ENCODE measurements around the gene ISM1.

ISM1 gene

GRCh38 chr20:13256606-13257005 is 35.5 kb downstream of the ISM1 start:
- DNase-seq (ENCODE audit: low spot score), result no peak

GRCh38 chr20:13259921-13260320 is 38.8 kb downstream of the ISM1 start:
- DNase-seq (ENCODE audit: low spot score), result peak; percentile 22

GRCh38 chr20:13260650-13261279 is 39.7 kb downstream of the ISM1 start:
- DNase-seq (ENCODE audit: low spot score), result no peak

- peak; percentile 84 for DNase-seq (ENCODE audit: low spot score)
Measured at GRCh38 chr20:13261460-13262301, 40.6 kb downstream of the ISM1 start.

GRCh38 chr20:13262302-13262650 is 41.2 kb downstream of the ISM1 start:
- no peak for DNase-seq (ENCODE audit: low spot score)

GRCh38 chr20:13262671-13263360 is 41.7 kb downstream of the ISM1 start:
- DNase-seq (ENCODE audit: low spot score), result peak; percentile 94

GRCh38 chr20:13263451-13263850 is 42.4 kb downstream of the ISM1 start:
- no peak for DNase-seq (ENCODE audit: low spot score)

GRCh38 chr20:13264907-13265306 is 43.8 kb downstream of the ISM1 start:
- DNase-seq (ENCODE audit: low spot score), result no peak

- DNase-seq (ENCODE audit: low spot score), result no peak
Measured at GRCh38 chr20:13265941-13266340, 44.9 kb downstream of the ISM1 start.

- DNase-seq (ENCODE audit: low spot score), result no peak
Measured at GRCh38 chr20:13267231-13267630, 46.2 kb downstream of the ISM1 start.

GRCh38 chr20:13268953-13269352 is 47.9 kb downstream of the ISM1 start:
- DNase-seq (ENCODE audit: low spot score), result no peak

GRCh38 chr20:13270211-13270610 is 49.1 kb downstream of the ISM1 start:
- peak; percentile 50 for DNase-seq (ENCODE audit: low spot score)

- DNase-seq (ENCODE audit: low spot score), result no peak
Measured at GRCh38 chr20:13271098-13271497, 50.0 kb downstream of the ISM1 start.

- DNase-seq (ENCODE audit: low spot score), result no peak
Measured at GRCh38 chr20:13271977-13272975, 51.2 kb downstream of the ISM1 start.

GRCh38 chr20:13274275-13274861 is 53.3 kb downstream of the ISM1 start:
- DNase-seq (ENCODE audit: low spot score), result no peak

GRCh38 chr20:13276945-13277541 is 56.0 kb downstream of the ISM1 start:
- DNase-seq (ENCODE audit: low spot score), result no peak

GRCh38 chr20:13277663-13278295 is 56.7 kb downstream of the ISM1 start:
- no peak for DNase-seq (ENCODE audit: low spot score)

GRCh38 chr20:13278812-13279570 is 57.9 kb downstream of the ISM1 start:
- DNase-seq (ENCODE audit: low spot score), result no peak

GRCh38 chr20:13280609-13281324 is 59.7 kb downstream of the ISM1 start:
- no peak for DNase-seq (ENCODE audit: low spot score)
